ENCODE results near the gene SPPL3.

DNA sequence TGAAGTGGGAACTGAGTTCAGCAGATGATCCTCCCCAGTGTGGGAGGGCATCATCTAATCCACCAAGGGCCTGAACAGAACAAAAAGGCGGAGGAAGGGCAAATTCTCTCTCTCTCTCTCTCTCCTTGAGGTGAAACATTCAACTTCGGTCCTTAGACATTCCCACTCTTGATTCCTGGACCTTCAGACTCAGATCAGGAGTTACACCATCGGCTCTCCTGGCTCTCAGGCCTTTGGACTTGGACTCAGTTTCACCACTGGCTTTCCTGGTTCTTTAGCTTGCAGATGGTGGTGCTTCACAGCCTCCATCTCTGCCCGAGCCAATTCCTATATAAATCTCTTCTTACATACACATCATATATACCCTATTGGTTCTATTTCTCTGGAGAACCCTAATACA, 73.2 kb downstream of the SPPL3 start:
- TF ChIP-seq, protein P1, sequence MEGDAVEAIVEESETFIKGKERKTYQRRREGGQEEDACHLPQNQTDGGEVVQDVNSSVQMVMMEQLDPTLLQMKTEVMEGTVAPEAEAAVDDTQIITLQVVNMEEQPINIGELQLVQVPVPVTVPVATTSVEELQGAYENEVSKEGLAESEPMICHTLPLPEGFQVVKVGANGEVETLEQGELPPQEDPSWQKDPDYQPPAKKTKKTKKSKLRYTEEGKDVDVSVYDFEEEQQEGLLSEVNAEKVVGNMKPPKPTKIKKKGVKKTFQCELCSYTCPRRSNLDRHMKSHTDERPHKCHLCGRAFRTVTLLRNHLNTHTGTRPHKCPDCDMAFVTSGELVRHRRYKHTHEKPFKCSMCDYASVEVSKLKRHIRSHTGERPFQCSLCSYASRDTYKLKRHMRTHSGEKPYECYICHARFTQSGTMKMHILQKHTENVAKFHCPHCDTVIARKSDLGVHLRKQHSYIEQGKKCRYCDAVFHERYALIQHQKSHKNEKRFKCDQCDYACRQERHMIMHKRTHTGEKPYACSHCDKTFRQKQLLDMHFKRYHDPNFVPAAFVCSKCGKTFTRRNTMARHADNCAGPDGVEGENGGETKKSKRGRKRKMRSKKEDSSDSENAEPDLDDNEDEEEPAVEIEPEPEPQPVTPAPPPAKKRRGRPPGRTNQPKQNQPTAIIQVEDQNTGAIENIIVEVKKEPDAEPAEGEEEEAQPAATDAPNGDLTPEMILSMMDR (tag by site-specific recombination; IDR thresholded peaks at IDR 0.05) = no peak
- TF ChIP-seq, protein P2, sequence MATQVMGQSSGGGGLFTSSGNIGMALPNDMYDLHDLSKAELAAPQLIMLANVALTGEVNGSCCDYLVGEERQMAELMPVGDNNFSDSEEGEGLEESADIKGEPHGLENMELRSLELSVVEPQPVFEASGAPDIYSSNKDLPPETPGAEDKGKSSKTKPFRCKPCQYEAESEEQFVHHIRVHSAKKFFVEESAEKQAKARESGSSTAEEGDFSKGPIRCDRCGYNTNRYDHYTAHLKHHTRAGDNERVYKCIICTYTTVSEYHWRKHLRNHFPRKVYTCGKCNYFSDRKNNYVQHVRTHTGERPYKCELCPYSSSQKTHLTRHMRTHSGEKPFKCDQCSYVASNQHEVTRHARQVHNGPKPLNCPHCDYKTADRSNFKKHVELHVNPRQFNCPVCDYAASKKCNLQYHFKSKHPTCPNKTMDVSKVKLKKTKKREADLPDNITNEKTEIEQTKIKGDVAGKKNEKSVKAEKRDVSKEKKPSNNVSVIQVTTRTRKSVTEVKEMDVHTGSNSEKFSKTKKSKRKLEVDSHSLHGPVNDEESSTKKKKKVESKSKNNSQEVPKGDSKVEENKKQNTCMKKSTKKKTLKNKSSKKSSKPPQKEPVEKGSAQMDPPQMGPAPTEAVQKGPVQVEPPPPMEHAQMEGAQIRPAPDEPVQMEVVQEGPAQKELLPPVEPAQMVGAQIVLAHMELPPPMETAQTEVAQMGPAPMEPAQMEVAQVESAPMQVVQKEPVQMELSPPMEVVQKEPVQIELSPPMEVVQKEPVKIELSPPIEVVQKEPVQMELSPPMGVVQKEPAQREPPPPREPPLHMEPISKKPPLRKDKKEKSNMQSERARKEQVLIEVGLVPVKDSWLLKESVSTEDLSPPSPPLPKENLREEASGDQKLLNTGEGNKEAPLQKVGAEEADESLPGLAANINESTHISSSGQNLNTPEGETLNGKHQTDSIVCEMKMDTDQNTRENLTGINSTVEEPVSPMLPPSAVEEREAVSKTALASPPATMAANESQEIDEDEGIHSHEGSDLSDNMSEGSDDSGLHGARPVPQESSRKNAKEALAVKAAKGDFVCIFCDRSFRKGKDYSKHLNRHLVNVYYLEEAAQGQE (tag by site-specific recombination; IDR thresholded peaks at IDR 0.05) = no peak
- TF ChIP-seq ZNF302 (tag by site-specific recombination; IDR thresholded peaks at IDR 0.05; ENCODE audit: low read depth) (no peak), ZNF544 (tag by site-specific recombination; IDR thresholded peaks at IDR 0.05) (no peak), ZNF621 (tag by site-specific recombination; IDR thresholded peaks at IDR 0.05) (no peak), ZNF561 (tag by site-specific recombination; IDR thresholded peaks at IDR 0.05; ENCODE audit: borderline replicate concordance) (no peak), ZNF658 (tag by site-specific recombination; IDR thresholded peaks at IDR 0.05) (no peak)
- TF ChIP-seq, protein P3, sequence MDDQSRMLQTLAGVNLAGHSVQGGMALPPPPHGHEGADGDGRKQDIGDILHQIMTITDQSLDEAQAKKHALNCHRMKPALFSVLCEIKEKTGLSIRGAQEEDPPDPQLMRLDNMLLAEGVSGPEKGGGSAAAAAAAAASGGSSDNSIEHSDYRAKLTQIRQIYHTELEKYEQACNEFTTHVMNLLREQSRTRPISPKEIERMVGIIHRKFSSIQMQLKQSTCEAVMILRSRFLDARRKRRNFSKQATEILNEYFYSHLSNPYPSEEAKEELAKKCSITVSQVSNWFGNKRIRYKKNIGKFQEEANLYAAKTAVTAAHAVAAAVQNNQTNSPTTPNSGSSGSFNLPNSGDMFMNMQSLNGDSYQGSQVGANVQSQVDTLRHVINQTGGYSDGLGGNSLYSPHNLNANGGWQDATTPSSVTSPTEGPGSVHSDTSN (CRISPR knock-in tag; IDR thresholded peaks at IDR 0.05) = no peak

All from HEK293 (cell line).